PFSK-1 (cell line): ENCODE results near the gene ARL15.

ENCODE experiments used
- POLR2AphosphoS5 ChIP-seq: IDR thresholded peaks from 2 replicates; pipeline ENCODE4 v1.6.1; 2012; ENCODE audit warnings: low read depth, mild to moderate bottlenecking, control low read depth, low read length, moderate library complexity
- SIN3A ChIP-seq: IDR thresholded peaks from 2 replicates; pipeline ENCODE4 v1.6.1; 2012; ENCODE audit warnings: mild to moderate bottlenecking, low read length, moderate library complexity, borderline replicate concordance; ENCODE audit not compliant: insufficient read depth
- TAF1 ChIP-seq: IDR thresholded peaks from 2 replicates; pipeline ENCODE4 v1.6.1; 2012; ENCODE audit warnings: low read length, control low read depth, borderline replicate concordance; ENCODE audit not compliant: insufficient read depth
- TF ChIP-seq, protein P1 (sequence below), 2 experiments: IDR thresholded peaks; 2 replicates each; pipeline versions ENCODE4 v1.6.1 to v1.8.0; 2011 to 2012; ENCODE audit warnings: low read depth in 2 of 2, low read length in 2 of 2, control low read depth in 1 of 2, inconsistent platforms in 1 of 2, mild to moderate bottlenecking in 1 of 2, moderate library complexity in 1 of 2; ENCODE audit not compliant: insufficient read depth in 1 of 2

DNA sequence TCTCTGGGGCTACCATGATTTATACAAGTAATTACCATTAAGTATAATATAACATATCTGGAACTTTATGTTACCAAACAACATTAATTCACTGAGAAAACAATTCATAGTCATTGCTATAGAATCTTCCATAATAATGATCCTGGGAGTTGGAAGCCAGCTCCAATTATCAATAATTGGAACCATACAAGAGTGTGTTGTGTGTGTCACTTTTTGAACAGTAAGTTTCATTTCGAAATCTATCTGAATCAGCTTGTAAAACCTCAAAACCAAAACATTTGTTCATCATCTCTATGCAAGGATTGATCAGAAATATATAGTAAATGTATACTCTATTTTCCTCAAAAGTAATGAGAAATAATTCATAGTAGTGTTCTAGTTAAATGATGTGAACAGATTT, 348.1 kb downstream of the ARL15 start:
- TF ChIP-seq POLR2AphosphoS5 (no peak), SIN3A (no peak), TAF1 (no peak)
- TF ChIP-seq, protein P1, sequence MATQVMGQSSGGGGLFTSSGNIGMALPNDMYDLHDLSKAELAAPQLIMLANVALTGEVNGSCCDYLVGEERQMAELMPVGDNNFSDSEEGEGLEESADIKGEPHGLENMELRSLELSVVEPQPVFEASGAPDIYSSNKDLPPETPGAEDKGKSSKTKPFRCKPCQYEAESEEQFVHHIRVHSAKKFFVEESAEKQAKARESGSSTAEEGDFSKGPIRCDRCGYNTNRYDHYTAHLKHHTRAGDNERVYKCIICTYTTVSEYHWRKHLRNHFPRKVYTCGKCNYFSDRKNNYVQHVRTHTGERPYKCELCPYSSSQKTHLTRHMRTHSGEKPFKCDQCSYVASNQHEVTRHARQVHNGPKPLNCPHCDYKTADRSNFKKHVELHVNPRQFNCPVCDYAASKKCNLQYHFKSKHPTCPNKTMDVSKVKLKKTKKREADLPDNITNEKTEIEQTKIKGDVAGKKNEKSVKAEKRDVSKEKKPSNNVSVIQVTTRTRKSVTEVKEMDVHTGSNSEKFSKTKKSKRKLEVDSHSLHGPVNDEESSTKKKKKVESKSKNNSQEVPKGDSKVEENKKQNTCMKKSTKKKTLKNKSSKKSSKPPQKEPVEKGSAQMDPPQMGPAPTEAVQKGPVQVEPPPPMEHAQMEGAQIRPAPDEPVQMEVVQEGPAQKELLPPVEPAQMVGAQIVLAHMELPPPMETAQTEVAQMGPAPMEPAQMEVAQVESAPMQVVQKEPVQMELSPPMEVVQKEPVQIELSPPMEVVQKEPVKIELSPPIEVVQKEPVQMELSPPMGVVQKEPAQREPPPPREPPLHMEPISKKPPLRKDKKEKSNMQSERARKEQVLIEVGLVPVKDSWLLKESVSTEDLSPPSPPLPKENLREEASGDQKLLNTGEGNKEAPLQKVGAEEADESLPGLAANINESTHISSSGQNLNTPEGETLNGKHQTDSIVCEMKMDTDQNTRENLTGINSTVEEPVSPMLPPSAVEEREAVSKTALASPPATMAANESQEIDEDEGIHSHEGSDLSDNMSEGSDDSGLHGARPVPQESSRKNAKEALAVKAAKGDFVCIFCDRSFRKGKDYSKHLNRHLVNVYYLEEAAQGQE (IDR thresholded peaks at IDR 0.05; ENCODE audit: insufficient read depth in 1 of 2, low read depth in 2 of 2, low read length in 2 of 2): no peak
